HG03520 (cell line): Measurements from ENCODE around the gene KIF18B.

Source experiments
- ATAC-seq: cut with Tn5 transposase; IDR thresholded peaks from one replicate; pipeline ENCODE4 v1.9.1; 2021; ENCODE audit warnings: mild to moderate bottlenecking, moderate library complexity; ENCODE audit not compliant: unreplicated experiment

Gene KIF18B

GRCh38 chr17:44947461-44948314, at the start of gene KIF18B:
Gene KIF18B, minus strand, starts transcription at chr17:44947773. Its CDS starts 11,429 bp downstream, at chr17:44936344.
- no peak for ATAC-seq

DNA sequence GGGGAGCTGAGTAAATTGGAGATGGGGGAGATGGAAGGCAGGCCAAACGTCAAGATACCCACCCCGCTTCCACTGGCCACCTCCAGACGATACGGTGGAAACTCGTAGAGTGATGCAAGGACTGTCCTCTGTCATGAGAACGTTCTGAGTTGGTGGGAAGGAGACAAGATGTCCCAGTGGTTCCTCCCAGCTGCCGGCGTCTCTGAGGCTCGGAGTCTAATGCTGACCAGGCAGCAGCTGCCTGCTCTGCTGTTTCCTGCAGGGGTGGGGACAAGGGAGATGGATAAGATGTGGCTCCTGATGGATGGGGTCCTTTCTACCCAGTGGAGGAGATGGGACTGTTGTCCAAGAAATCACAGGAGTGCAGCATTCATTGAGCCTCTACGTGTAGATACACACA, 48.7 kb upstream of the KIF18B start:
- ATAC-seq: no peak

DNA sequence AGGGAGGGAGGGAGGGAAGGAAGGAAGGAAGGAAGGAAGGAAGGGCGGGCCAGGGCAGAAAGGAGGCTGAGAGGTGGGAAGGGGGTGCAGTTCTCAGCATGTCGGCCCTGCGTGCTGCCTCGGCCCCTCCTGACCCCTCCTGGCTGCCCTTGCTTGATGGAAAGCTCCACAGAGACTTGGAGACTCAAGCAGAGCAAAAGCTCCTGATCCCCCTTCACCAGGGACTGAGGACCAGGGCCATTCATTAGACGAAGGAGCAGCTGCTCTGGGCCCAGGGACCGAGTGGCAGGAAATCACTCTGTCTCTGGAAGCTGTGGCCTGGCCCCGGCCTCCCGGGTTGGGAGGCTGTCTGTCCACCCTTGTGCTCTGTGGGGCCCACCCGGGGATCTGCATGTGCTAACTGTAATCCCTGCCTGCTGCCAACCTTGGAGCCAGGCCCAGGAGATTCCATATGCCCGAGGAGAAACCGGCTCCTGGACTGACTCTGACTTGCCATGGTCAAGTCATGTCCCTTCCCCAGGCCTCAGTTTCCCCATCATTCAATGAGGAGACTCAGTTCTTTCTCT, 47.9 kb upstream of the KIF18B start:
- ATAC-seq: no peak

DNA sequence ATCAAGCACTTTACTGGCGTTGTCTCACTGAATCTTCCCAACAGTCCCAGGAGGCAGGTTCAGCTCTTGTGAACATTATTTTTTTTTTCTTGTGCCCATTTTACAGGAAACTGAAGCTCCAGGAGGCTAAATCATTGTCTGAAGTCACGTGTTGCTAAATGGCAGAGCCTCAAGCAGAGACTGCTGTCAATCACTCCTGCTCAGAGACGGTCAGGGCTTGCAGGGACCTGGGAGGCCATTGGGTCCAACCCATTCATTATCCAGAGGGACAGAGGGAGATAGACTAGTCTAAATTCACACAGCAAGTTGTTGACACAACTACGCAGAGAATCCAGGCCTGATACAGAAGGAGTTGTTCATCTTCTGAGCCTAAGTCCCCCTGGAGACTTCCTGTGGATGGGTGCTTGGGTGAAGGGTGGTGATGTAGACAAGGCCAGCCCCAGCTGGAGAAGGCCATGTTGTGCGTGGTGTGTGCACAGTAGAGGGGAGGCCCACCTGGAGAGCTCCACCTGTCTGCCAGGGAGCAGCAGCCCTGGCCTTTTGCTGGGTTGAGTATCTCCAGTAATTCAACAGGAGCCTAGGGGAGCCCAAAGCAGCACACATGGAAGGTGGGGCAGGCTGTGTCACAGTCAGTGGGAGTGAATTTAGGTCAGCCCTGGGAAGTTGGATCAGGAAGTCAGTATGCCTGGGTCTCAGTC, 44.8 kb upstream of the KIF18B start:
- no peak for ATAC-seq

- ATAC-seq: no peak
These were observed 43.4 kb upstream of the KIF18B start for GRCh38 chr17:44990994-44991393.

DNA sequence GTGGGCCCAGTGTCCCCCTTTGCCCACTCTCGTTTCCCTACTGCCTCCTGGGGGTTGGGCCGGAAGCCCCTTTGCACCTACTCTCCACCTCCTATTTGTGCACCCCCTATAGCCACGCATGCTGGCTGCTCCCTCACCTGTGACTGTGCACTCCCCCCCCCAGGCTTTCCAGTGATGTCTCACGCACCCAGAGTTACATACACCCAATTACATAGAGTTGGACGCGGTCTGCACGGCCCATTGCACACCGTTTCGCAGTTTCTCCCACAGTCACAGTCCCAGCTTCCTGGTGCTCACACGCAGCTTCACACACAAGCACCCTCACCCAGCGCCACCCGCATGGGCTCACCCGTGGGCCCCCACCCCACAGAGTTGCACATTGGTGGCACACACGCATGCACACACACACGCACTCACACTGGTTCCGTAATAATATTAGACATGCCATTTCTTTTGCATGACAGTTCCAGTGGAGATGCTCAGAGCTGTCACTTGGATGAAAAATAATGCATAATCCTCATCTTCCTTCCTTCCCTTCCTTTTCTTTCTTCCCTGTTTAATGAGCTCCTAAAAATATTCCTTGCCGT, 42.1 kb upstream of the KIF18B start:
- no peak for ATAC-seq

- no peak for ATAC-seq
These were observed 40.7 kb upstream of the KIF18B start for GRCh38 chr17:44988044-44988942.

GRCh38 chr17:44983563-44983962, 36.0 kb upstream of the KIF18B start:
- ATAC-seq: no peak

GRCh38 chr17:44982113-44982702, 34.6 kb upstream of the KIF18B start:
- ATAC-seq: no peak

DNA sequence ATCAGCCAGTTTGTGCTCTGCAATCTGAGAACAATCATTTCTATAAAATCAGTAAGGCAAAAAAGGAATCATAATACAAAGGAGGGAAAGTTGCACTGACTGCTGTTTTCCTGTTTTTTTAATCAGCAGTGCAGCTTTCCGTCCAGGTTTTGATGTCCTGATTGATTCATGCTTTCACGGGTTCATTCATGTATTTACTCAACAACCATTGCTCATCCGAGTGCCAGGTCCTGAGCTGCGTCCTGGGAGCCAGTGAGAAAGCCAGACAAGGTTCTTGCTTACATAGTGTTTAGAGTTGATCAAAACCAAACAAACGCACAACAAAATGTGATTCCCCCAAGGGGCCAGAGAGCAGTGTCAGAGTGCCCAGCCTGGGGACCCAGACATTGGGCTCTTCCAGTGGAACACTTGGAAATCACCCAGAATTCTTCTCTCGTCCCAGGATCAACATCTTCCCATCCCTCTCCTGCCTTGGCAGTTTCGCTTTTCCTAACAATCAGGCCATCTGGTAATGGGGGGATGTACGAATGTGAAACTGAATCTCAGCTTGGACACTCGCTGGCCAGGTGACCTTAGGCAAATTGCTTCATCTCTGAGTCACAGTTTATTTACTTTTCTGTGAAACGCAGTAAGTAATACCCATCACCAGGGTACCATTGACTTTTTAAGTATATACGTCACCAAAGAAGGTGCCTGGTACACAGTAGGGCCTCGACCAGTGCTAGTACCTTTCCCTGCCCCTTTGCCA, 33.8 kb upstream of the KIF18B start:
- no peak for ATAC-seq

DNA sequence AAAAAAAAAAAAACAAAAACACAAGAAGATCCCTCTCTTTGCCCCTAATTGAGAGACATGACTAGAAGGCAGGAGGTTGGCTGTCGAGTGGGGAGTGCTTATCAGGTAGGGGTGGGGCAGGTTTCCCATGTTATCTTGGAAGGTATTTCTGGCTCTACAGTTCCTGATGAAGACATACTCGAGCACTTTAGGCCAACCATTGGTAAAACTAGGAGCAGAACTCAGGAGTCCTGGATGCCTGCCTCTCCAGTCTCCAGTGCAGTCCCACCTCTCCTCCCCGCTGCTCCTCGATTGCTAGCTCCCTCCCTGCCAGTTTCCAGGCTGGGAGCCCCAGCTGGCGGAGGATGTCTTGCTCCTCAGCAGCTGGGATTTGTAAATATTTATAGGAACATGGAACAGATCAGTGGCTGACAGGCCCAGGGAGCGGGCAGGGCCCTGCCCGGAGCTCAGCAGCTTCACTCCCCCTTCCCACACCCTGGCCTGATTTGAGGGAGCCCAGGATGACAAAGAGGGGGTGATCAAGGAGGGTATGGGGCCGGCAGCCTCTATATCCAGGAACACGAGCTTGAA, 31.9 kb upstream of the KIF18B start:
- ATAC-seq: no peak

GRCh38 chr17:44978807-44979206, 31.2 kb upstream of the KIF18B start:
- ATAC-seq: no peak

GRCh38 chr17:44977814-44978550, 30.4 kb upstream of the KIF18B start:
- no peak for ATAC-seq

DNA sequence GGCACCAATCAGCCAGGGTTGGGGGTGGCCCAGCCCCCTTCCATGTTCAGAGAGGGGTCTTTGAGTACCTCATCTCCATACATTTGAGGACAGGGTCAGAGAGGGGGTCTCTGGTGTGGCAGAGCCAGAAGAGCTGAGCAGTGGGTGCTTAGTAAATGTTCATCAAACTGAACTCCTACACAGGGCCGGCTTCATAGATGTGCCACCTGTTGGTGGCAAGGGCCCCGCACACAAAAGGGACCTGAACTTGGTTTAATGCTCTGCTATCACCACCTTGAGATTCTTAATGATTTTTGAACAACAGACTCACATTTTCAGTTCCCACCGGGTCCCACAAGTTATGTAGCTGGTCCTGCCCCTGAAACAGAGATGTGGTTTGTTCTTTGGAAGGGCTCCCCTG, 29.5 kb upstream of the KIF18B start:
- ATAC-seq: no peak

DNA sequence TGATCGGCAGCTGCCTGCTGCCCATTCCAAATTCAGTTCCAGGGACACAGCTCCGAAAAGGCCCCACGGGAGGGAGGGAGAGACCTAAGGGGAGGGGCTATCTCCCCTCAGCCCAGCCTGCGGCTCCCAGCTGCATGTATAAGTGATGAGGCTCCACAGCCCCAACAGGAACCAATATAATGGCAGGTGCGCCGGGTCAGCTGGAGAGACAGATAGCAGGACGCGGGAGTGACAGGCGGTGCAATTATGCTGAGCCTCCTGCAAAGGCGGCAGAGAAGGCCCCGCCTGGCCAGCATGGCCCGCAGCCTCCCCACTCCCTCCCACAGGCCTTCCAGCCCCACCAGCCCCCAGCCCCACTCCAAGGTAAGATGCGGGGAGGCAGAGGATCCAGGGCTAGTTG, 28.6 kb upstream of the KIF18B start:
- no peak for ATAC-seq

GRCh38 chr17:44972953-44973352, 25.4 kb upstream of the KIF18B start:
- no peak for ATAC-seq

GRCh38 chr17:44971776-44972483, 24.4 kb upstream of the KIF18B start:
- no peak for ATAC-seq
